Coronary artery (tissue), 2 donors: ENCODE measurements around the gene SIK3.

Experiments used
- DNase-seq: peaks from one replicate; pipeline ENCODE4 v3.0.0-alpha.2; 2017; ENCODE audit warnings: low spot score
- H3K27ac ChIP-seq, 2 donors: fragments of 200-600 bp; sonication (generic); one replicate each; pipeline ENCODE4 v1.5.1; 2016 to 2019
- H3K4me3 ChIP-seq: fragments of 200-600 bp; sonication (generic); 2 replicates; pipeline ENCODE4 v1.5.1; 2016; ENCODE audit warnings: mild to moderate bottlenecking, moderate library complexity
- TF ChIP-seq, protein P1 (sequence below): fragments of 200-600 bp; sonication (generic); IDR thresholded peaks from one replicate; pipeline ENCODE4 v1.5.1; 2019; ENCODE audit warnings: antibody characterized with exemption

The SIK3 gene

DNA sequence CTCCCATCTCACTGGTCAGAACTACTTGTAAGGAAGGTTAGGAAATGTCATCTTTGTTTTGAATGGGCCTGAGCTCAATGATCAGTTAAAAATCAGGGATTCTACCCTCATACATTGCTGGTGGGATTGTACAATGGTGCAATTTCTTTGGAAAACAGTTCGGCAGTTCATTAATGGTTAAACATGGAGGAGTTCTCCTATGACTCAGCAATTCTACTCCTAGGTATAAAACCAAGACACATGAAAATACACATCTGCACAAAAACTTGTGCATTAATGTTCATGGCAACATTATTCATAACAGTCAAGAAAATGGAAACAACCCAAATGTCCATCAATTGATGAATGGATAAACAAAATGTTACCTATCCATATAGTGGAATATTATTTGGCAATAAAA is 301.7 kb downstream of the SIK3 start:
- DNase-seq: no peak
- Histone ChIP-seq H3K4me3 (no peak overlapping the region), H3K27ac (no peak overlapping the region)
- TF ChIP-seq, protein P1, sequence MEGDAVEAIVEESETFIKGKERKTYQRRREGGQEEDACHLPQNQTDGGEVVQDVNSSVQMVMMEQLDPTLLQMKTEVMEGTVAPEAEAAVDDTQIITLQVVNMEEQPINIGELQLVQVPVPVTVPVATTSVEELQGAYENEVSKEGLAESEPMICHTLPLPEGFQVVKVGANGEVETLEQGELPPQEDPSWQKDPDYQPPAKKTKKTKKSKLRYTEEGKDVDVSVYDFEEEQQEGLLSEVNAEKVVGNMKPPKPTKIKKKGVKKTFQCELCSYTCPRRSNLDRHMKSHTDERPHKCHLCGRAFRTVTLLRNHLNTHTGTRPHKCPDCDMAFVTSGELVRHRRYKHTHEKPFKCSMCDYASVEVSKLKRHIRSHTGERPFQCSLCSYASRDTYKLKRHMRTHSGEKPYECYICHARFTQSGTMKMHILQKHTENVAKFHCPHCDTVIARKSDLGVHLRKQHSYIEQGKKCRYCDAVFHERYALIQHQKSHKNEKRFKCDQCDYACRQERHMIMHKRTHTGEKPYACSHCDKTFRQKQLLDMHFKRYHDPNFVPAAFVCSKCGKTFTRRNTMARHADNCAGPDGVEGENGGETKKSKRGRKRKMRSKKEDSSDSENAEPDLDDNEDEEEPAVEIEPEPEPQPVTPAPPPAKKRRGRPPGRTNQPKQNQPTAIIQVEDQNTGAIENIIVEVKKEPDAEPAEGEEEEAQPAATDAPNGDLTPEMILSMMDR: no peak

DNA sequence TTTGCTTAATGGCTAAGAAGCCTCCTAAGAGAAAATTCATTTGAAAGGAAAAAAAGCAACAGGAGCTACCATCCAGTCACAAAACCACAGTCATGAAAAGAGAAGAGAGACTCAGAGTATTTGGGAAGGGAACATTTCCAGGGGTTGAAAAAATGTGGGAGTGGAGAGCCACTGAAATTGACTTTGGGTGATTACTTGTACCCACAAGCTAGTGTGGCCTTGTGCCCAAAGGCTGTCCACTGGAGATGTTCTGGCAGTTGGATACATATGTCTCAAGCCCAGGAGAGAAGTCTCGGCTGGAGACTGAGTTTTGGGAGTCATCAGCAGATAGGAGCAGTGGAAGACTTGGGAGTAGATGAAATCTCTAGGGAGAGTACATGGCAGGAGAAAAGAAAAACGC is 303.4 kb downstream of the SIK3 start:
- Histone ChIP-seq H3K27ac (no peak overlapping the region), H3K4me3 (no peak overlapping the region)
- TF ChIP-seq, protein P1: no peak
- DNase-seq: no peak

DNA sequence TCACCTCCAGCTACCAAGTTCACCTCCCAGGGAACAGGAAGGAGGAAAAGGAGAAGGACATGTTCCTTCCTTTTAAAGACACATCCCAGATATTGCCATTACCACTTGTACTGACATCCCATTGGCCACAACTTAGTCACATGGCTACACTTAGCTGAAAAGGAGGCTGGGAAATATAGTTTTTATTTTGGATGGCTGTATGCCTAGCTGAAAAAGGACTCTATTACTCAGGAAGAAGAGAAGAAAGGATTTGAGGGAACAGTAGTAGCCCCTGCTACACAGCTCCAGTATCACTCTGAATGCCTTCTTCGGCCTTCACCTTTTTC is 304.5 kb downstream of the SIK3 start:
- TF ChIP-seq, protein P1: no peak
- DNase-seq: no peak
- Histone ChIP-seq H3K27ac (no peak overlapping the region), H3K4me3 (no peak overlapping the region)
